Stomach (tissue), 4 donors: ENCODE data around the gene LRRC8B.

Experiments used
- CTCF ChIP-seq, 7 experiments: fragments of 450-650 bp in 4 of 7; fragments of 200-600 bp in 3 of 7; sonication (generic) in 3 of 7; IDR thresholded peaks; one replicate each; pipeline ENCODE4 v1.5.1; 2016 to 2019; ENCODE audit warnings: antibody characterized with exemption in 7 of 7, control low read depth in 2 of 7, mild to moderate bottlenecking in 1 of 7
- EP300 ChIP-seq: sonication (generic); formaldehyde crosslinking; IDR thresholded peaks from one replicate; pipeline ENCODE4 v1.6.1; 2017; ENCODE audit warnings: antibody characterized with exemption
- POLR2A ChIP-seq, 4 donors: fragments of 450-650 bp; IDR thresholded peaks; one replicate each; pipeline ENCODE4 v1.6.1; 2016; ENCODE audit warnings: antibody characterized with exemption in 4 of 4, control low read depth in 2 of 4, mild to moderate bottlenecking in 1 of 4, moderate library complexity in 1 of 4

- no peak for TF ChIP-seq CTCF (IDR thresholded peaks at IDR 0.05)
- no peak for TF ChIP-seq EP300
- TF ChIP-seq POLR2A (IDR thresholded peaks at IDR 0.05): no peak
Observed at GRCh38 chr1:89580036-89580435, 55.4 kb downstream of the LRRC8B start.
